HG03066 (cell line): ENCODE measurements around the gene CYGB.

ENCODE experiments used
- ATAC-seq: cut with Tn5 transposase; IDR thresholded peaks from one replicate; pipeline ENCODE4 v1.9.1; 2021; ENCODE audit warnings: low read depth; ENCODE audit not compliant: unreplicated experiment

Gene CYGB

DNA sequence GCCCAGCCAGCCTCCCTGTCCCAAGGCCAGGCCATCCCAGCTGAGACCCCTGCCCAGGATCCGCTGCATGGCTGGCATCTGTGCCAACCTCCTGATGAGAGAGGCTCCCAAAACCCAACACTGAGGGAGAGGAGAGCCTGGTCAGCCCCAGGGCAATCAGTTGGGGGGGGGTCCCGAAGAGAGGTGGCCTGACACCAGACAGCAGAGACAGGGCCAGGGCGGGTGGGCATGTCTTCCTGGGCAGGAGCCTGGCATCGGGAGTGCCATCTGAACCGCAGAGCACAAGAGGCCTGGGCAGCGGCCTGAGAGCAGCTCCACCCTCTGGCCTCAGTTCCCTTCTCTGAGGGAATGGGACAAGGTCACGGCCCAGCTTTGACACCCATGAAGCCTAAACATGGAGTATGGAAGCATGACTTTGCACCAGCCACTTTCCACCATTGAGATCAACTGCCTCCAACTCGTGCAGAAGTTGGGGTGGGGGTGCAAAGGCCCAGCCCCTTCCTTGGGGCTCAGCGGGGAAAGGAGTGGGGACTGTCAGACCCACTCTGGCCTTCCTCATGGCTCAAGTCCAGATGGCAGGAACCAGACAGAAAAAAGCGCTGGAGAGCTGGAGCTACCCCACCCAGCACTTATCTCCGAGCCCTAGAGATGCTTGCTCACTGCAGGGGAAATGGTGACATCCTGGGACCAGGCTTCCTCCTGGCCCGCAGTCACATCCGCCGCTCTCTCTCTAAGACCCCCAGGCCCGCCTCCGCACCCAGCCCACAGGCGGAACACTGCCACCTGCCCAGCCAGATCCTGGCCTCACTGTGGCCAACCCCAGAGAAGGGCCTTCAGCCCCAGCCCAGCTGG lies 46.0 kb downstream of the CYGB start:
- peak; percentile 5 for ATAC-seq

- no peak for ATAC-seq
Observed at GRCh38 chr17:76490112-76490710, 47.3 kb downstream of the CYGB start.

GRCh38 chr17:76487451-76488192 lies 49.9 kb downstream of the CYGB start:
- ATAC-seq = no peak

- no peak for ATAC-seq
Observed at GRCh38 chr17:76485569-76485968, 51.9 kb downstream of the CYGB start.

- ATAC-seq = no peak
Observed at GRCh38 chr17:76484228-76484725, 53.2 kb downstream of the CYGB start.

- peak; percentile 59 for ATAC-seq
Observed at GRCh38 chr17:76481071-76481655, 56.3 kb downstream of the CYGB start.

- peak; percentile 4 for ATAC-seq
Observed at GRCh38 chr17:76480632-76481031, 56.9 kb downstream of the CYGB start.

GRCh38 chr17:76479515-76480060 lies 57.9 kb downstream of the CYGB start:
- ATAC-seq = no peak

DNA sequence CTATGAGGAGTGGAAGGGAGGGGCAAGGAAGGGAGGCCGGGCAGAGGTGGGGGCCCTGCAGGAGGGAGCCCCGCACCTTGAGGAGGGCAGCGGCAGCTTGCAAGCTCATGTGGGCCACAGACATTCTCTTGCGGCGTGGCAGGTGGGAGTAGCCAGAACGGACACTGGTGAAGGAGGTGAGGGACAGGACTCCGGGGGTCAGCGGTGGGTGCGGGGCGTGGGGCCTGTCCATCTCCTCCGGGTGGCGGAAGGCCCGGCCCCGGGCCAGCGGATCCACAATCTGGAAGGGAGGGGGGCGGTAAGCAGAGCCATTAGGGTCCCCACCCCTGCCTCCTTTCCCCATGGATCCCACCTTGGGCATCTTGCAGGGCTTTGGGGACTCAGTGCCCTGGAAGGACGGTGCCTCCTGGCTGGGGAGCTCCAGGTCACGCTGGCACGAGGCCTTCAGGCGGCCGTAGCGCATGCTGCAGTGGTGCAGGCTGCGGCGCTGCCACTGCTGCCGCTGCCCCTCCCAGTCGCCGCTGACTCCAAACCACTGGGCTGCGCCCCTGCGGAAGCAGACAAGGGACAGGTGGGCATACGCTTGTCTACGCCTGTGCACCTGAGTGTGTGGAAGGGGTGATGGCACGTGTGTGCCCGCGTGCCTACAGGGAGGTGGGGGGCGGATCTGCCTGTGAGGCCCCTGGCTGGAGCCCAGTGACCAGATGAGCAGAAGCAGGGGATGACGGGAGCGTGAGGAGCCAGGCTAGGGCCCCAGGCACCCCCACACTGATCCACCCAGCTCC lies 58.6 kb downstream of the CYGB start:
- no peak for ATAC-seq

GRCh38 chr17:76478097-76478496 lies 59.4 kb downstream of the CYGB start:
- ATAC-seq = no peak

- no peak for ATAC-seq
Observed at GRCh38 chr17:76477576-76477975, 59.9 kb downstream of the CYGB start.
